GM21825 (cell line): ENCODE results near the gene PRDM11.
A peak's percentile ranks its signal among the peaks of the same experiment; 100 is the strongest.

Source experiments
- ATAC-seq: cut with Tn5 transposase; IDR thresholded peaks from one replicate; pipeline ENCODE4 v1.9.1; 2021; ENCODE audit warnings: mild to moderate bottlenecking, moderate library complexity; ENCODE audit not compliant: unreplicated experiment

PRDM11 gene

DNA sequence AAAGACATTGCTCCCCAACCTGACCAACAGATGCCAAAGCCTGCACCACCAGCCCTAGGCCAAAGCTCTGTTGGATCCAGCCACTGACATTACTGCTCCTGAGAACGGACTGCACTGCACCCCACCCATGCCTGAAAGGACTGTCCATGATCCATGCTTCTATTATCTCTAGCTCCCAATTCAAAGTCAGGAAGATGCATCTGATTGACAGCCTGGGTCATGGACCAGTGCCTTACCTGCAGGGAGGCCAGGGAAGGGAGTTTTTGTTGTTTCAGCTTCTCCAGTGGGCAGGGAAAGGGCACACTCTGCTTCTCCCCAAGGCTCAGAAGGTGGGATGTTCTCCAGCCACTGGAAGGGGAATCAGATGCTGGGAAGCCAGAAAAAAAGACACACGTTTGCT lies 4.8 kb upstream of the PRDM11 start:
- no peak for ATAC-seq

- ATAC-seq, result no peak
Observed at GRCh38 chr11:45142241-45143055, 4.0 kb upstream of the PRDM11 start.

- ATAC-seq, result no peak
Observed at GRCh38 chr11:45143494-45143893, 2.9 kb upstream of the PRDM11 start.

DNA sequence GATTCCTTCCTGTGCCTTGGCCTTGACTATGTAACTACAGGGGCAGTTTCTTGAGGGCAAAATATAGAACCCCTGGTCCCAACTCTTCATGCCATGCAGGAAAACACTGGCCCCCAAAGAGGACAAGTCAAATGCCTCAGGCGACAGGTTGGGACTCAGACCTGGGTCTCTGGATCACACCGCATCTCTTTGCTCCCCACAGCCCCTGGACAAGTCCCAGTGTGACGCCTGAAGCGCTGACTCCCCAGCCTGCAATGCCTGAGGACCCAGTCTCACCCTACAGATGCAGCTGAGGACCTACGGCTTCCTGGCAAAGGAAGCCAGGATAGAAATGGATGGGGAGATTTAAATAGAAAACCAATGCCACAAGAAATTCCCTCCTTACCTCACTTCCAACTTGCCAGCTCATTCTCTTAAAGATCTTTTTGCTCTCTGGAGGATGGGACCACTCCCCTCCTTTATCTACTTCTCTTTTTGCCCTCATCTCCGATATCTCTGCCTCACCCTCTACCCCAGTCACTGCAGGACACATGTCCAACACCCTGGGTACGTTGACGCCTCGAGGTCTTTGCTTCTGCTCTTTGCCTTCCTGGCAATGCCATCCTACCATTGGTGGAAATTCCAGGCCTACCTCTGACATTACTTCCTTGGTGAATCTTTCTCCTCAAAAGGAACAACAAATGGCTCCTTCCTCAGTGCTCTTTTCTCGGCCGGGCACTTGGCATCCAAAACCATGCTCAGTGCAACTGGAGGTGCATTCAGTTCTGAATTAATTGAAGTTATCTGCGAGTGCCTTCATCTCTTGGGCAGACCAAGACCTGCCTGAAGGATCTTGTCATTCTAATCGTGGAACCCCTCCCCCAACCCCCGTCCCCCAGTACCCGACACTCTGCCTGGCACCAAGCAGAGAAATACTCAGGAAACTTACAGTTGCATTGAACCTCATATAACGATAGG lies 2.0 kb upstream of the PRDM11 start:
- no peak for ATAC-seq

DNA sequence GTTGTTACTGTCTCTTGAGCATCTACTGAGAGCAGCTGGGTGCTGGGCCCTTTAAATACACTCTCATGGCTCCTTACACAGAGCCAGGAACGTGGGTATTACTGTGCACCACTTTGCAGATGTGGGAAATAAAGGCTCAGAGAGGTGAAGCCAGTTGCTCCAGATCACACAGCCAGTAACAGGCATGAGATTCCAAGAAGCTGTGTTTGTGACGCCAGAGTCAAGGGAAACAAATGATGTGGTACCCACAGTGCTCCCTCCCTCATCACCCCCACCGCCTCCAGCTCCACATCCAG lies 1.4 kb upstream of the PRDM11 start:
- ATAC-seq, result no peak

DNA sequence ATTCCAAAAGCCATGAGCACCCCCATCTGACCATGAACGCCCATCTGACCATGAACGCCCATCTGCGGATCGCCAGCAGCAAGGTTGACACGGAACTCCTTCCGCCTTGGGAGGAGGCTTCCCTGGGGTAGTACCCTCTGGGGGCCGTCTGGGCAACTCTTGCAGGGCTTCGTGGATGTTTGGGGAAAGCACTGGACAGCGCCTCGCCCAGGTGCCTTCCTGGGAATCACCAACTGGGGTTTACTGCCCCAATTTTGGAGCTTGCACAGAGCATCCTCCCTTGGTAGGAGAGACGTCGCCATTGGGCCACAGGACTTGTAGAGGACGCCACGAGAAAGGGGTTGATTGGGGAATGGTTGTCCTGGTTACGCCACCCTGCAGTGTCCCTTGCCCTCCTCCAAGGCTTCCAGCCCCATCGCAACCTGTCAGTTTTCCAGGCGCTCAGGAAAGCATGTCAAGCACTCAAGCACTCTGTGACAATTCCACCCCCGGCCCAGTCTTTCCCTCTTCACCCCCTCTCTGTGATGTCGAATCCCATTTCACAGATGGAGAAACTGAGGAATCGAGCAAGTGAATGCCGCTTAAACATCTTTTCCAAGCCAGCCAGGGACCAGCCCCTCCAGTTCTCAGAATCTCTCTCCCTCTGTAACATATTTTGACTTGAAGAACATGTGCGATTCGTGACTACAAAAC lies 914 bp upstream of the PRDM11 start:
- no peak for ATAC-seq

GRCh38 chr11:45147017-45147728 lies 734 bp downstream of the PRDM11 start:
- peak; percentile 99 for ATAC-seq

DNA sequence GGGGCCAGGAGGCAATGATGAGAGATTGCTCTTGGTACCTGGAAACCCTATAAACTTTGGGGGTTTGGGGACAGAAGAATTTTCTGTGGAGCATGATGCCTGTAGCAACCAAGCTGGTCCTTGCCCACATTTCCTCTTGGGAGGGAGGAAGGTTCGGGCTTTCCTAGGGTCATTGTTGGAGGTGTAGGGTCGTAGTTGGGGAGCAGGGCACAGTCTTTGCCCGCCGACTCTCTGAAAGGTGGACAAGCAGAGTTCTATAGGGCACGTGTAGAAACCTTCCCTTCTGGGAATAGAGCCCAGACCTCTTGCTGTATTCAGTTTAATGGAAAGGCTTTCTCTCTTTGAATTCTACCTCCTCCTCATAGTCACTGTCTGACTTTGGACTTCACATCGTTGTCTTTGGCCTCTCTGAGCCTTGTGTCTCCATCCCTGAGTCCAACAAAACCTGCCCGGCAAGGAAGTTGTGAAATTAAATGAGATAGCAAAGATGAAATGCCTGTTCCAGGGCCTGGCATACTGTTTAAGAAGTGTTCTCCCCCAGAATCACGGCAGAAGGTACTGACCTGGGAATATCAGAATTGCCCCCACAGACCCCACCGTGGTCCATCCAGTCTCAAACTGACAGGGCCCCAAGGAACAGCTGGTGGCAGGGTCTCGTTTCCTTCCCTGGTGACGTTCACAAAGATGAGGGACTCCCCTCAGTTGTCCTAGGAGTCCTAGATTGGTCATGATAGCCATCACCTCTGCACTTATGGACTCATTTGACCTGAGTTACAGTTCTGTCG lies 1.6 kb downstream of the PRDM11 start:
- no peak for ATAC-seq

DNA sequence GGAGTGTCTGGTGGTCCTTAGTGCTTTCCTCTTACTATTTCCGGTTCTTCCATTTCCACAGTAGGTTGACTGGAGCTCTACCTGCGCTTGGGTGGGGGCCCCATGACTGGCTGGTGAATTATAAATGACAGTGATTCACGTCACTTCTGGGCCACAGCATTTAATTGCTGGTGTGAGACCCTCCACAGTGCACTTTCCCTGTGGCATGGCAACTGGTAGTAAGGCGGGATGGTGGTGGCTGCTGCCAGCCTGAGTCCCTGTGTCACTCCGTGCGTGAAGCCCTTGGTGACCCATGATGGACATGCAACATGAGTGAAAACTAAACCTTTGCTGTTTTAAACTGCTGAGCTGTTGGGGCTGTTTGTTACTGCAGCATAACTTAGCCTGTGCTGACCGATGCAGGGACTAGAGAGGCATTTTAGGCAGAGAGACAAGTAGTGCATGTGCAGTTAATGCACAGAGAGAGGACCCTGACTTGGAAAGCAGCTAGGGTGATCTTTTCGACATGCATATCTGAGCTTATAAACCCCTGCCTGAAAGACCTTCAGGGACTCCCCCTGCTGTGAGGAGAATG lies 3.1 kb downstream of the PRDM11 start:
- ATAC-seq, result no peak

GRCh38 chr11:45150301-45150700 lies 3.9 kb downstream of the PRDM11 start:
- no peak for ATAC-seq

DNA sequence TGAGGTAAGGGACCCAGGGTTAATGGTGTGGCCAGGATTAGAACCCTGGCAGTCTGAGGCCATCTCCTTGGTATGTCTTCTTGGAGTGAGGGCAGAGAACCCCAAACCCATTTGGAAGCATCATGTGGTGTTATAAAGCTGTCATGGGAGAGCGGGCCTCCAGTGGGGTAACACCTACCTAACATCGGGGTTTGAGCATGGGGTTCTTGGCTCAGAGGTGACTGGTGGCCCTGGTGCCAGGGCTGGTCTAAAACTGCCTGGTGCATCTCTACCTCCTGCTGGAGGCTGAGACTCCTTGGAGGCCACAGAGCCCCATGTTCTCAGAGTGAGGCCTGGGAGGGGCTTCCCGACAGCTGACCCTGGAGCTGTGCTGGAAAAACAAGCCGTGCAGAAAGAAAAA lies 4.5 kb downstream of the PRDM11 start:
- ATAC-seq, result no peak

- no peak for ATAC-seq
Observed at GRCh38 chr11:45151362-45151982, 5.0 kb downstream of the PRDM11 start.

DNA sequence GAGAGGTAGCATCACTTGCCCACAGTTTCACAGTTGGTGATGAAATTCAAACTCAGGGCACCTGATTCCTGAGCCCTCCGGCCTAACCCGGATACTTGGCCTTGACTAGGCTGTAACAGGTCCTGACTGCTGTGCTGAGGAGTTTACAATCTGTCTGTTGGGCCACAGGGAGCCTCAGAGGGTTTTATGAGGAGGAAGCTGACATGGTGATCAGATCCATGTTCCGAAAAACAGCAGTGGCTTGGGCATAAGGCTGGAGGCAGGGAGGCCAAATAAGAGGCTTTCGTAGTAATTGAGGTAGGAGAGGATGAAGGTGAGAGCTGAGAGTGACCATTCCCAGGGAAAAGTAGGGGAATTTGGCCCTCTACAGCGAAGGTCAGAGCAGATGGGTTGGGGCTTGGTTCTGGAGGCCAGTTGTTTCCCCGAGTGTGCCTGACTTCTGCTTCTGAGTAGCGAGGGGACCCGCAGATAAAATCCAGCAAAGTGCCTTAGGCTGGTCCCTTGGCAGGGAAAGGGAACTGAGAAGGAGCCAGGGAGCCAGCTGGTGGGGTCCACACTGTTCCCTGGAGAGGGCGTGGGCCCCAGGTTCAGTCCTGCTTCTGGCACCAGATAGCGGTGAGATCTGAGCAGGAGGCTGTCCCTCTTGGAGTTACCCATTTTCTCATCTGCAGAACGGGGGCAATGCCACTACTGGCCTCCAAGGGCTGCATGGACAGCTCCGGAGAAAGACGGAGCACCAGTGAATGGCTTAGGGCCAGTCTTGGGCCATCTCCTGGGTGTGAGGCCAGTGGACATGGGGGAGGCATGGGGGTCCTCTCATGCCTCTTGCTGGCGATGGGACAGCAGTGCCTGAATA lies 6.5 kb downstream of the PRDM11 start:
- no peak for ATAC-seq

DNA sequence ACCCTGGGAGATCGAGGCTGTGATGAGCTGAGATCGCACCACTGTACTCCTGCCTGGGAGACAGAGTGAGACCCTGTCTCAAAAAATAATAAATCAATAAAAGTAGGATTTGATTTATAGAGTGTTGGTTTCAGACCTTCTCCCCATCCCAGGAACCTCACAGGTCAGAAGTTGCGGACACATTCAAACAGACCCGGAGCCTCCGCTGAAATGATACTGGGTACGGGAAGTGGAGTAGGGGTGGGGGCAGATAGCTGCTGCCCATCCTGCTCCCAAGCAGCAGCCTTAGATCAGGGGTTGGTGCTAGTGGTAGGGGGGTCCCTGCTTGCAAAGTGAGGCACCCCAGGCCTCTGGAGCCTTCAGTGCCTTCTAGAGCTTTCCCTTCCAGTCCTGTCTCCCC lies 7.8 kb downstream of the PRDM11 start:
- no peak for ATAC-seq

- no peak for ATAC-seq
Observed at GRCh38 chr11:45155058-45155551, 8.7 kb downstream of the PRDM11 start.

GRCh38 chr11:45155627-45156180 lies 9.3 kb downstream of the PRDM11 start:
- ATAC-seq, result no peak

DNA sequence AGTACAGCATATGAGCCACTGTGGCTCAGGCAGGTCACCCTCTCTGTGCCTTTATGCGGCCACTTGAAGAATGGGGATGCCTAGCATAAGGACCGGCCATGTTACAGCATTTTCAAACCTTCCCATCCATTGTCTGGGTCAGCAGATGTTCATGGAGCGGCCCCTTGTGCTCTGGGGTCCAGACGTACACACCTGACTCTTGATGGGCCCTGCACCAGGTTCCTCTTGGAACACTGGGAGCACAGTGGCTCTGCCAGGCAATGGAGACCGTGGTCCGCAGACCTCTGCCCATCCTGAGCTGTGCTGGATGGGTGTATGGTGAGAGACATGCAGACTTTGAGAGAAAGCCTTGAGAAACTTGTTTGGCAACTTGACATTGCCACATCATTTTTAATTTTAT lies 9.8 kb downstream of the PRDM11 start:
- ATAC-seq, result no peak

GRCh38 chr11:45156741-45157140 lies 10.3 kb downstream of the PRDM11 start:
- ATAC-seq, result no peak
